Activated CD8-positive, alpha-beta T cell treated with anti-CD3 and anti-CD28 coated beads, Interleukin-2, amount 10 ng/mL, durations not matched to agents 7 days and 5 days (primary cell): ENCODE results near the gene CDKAL1. TPM values are rescaled to one million over a fixed set of nuclear protein-coding genes. Genes with fewer than 3 reads are reported as not detected.
A peak's percentile ranks its signal among the peaks of the same experiment; 100 is the strongest.

ENCODE experiments used
- ATAC-seq: fragments of 150-1000 bp; cut with Tn5 transposase; one replicate; pipeline ENCODE4 v1.10.0; 2021; ENCODE audit warnings: moderate library complexity
- CTCF ChIA-PET: fragments of 350-600 bp; sonication (Branson Sonifier 250); formaldehyde crosslinking; loops from one replicate; lab custom pipeline; 2021; ENCODE audit warnings: antibody characterized with exemption; lab: Charles Lee
- POLR2A ChIA-PET: fragments of 350-600 bp; sonication (Branson Sonifier 250); formaldehyde crosslinking; loops from one replicate; lab custom pipeline; 2021; ENCODE audit warnings: antibody characterized with exemption; lab: Charles Lee
- DNase-seq: peaks from one replicate; pipeline ENCODE4 v3.0.0-alpha.2; 2020
- H3K27ac Mint-ChIP-seq: one replicate; pipeline ENCODE4 v1.8.0; 2021; ENCODE audit warnings: mild to moderate bottlenecking, mixed read lengths
- H3K27me3 Mint-ChIP-seq: one replicate; pipeline ENCODE4 v1.8.0; 2021; ENCODE audit warnings: low read depth, mixed read lengths
- H3K36me3 Mint-ChIP-seq: one replicate; pipeline ENCODE4 v1.8.0; 2021; ENCODE audit warnings: low read depth, mixed read lengths
- H3K4me1 Mint-ChIP-seq: one replicate; pipeline ENCODE4 v1.8.0; 2021; ENCODE audit warnings: low read depth, mixed read lengths
- H3K4me3 Mint-ChIP-seq: one replicate; pipeline ENCODE4 v1.8.0; 2021; ENCODE audit warnings: mild to moderate bottlenecking, mixed read lengths
- H3K9me3 Mint-ChIP-seq: one replicate; pipeline ENCODE4 v1.8.0; 2022; ENCODE audit warnings: mixed read lengths; ENCODE audit not compliant: insufficient read depth
- total RNA-seq, 2 experiments: library from RNA; stranded (reverse); gene quantifications; one replicate each; pipeline ENCODE4 v1.2.3, GENCODE V29; 2021

The CDKAL1 gene
- total RNA-seq, 2 experiments from 2014 or later, result 24.3 to 25.2 TPM

- no peak overlapping the region for H3K27ac Mint-ChIP-seq
- ChIA-PET POLR2A (no interaction called here), CTCF (interaction anchor here (1.1 kb wide), 1 partner anchor 325 kb away, joined by 3 read pairs; no protein-coding TSS in a partner anchor)
- no peaks in the 10 kb centered on the region for H3K27me3 Mint-ChIP-seq
- H3K4me3 Mint-ChIP-seq, result no peak overlapping the region
- H3K36me3 Mint-ChIP-seq, result peaks cover 14% of the 10 kb centered on the region
- DNase-seq (no peak), ATAC-seq (no peak)
- H3K9me3 Mint-ChIP-seq, result no peaks in the 10 kb centered on the region
- H3K4me1 Mint-ChIP-seq, result peaks cover 10% of the 10 kb centered on the region
Measured at GRCh38 chr6:20623761-20624160, 89.5 kb downstream of the CDKAL1 start.

GRCh38 chr6:20626165-20626564 is 91.9 kb downstream of the CDKAL1 start:
- Mint-ChIP-seq H3K27ac (no peak overlapping the region), H3K27me3 (no peaks in the 10 kb centered on the region), H3K4me1 (peaks cover 10% of the 10 kb centered on the region), H3K36me3 (peaks cover 9% of the 10 kb centered on the region), H3K9me3 (no peaks in the 10 kb centered on the region), H3K4me3 (no peak overlapping the region)
- no peak for DNase-seq
- POLR2A ChIA-PET, result no interaction called here
- ATAC-seq, result no peak
- CTCF ChIA-PET, result no interaction called here

- H3K4me1 Mint-ChIP-seq, result peaks cover 20% of the 10 kb centered on the region
- peaks cover 10% of the 10 kb centered on the region for H3K36me3 Mint-ChIP-seq
- ATAC-seq, result no peak
- no peaks in the 10 kb centered on the region for H3K27me3 Mint-ChIP-seq
- H3K9me3 Mint-ChIP-seq, result no peaks in the 10 kb centered on the region
- H3K27ac Mint-ChIP-seq, result no peak overlapping the region
- ChIA-PET POLR2A (no interaction called here), CTCF (no interaction called here)
- no peak overlapping the region for H3K4me3 Mint-ChIP-seq
- no peak for DNase-seq
Measured at GRCh38 chr6:20629509-20629908, 95.3 kb downstream of the CDKAL1 start.

DNA sequence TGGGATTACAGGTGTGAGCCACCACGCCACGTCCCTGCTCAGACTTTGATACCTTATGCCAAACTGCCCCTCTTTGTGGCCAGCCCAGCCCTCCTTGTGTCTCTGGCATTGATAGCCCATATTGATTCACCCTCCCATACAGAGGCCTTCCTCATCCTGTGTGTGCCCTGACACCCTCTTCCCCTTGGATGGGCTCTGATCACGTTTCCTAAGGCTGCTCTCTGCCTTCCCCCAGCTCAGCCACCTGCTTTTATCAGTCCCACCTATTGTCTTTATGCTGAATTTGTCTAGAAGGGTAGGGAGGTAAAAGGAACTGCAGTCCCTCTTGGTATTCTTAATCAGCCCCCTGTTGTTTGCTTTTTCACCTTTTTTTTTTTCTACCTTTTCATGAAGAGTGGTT is 95.9 kb downstream of the CDKAL1 start:
- Mint-ChIP-seq H3K9me3 (no peaks in the 10 kb centered on the region), H3K36me3 (peaks cover 9% of the 10 kb centered on the region), H3K4me3 (no peak overlapping the region), H3K27me3 (no peaks in the 10 kb centered on the region), H3K4me1 (peaks cover 16% of the 10 kb centered on the region), H3K27ac (no peak overlapping the region)
- ATAC-seq (no peak), DNase-seq (no peak)
- POLR2A ChIA-PET, result no interaction called here
- CTCF ChIA-PET, result no interaction called here

- Mint-ChIP-seq H3K36me3 (peaks cover 10% of the 10 kb centered on the region), H3K27me3 (no peaks in the 10 kb centered on the region), H3K4me1 (peaks cover 16% of the 10 kb centered on the region), H3K9me3 (no peaks in the 10 kb centered on the region), H3K27ac (no peak overlapping the region), H3K4me3 (no peak overlapping the region)
- ATAC-seq (no peak), DNase-seq (no peak)
- ChIA-PET CTCF (no interaction called here), POLR2A (no interaction called here)
Measured at GRCh38 chr6:20630617-20631548, 96.6 kb downstream of the CDKAL1 start.

DNA sequence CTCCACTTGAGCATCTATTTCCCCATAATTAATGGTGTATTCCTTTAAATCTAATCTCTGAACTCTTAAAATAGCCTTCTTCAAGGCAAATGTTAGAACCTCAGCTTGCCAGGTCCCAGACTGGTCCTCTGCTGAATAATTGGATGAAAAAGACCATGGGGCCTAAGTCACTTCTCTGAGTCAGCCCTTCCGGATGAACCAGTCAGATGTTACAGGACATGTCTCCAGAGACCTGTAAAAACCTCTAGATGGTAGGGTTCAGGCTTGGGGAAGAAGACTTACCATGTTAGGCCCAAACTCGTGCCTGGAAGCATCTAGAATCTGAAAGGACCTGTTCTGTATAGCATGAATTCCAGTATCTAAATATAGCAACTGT is 97.3 kb downstream of the CDKAL1 start:
- Mint-ChIP-seq H3K4me1 (peaks cover 16% of the 10 kb centered on the region), H3K4me3 (no peak overlapping the region), H3K36me3 (peaks cover 16% of the 10 kb centered on the region), H3K9me3 (no peaks in the 10 kb centered on the region), H3K27me3 (no peaks in the 10 kb centered on the region), H3K27ac (no peak overlapping the region)
- ChIA-PET CTCF (no interaction called here), POLR2A (interaction anchor here (0.6 kb wide), 1 partner anchor 205 kb away, joined by 3 read pairs; no protein-coding TSS in a partner anchor)
- ATAC-seq, result no peak
- DNase-seq, result no peak

DNA sequence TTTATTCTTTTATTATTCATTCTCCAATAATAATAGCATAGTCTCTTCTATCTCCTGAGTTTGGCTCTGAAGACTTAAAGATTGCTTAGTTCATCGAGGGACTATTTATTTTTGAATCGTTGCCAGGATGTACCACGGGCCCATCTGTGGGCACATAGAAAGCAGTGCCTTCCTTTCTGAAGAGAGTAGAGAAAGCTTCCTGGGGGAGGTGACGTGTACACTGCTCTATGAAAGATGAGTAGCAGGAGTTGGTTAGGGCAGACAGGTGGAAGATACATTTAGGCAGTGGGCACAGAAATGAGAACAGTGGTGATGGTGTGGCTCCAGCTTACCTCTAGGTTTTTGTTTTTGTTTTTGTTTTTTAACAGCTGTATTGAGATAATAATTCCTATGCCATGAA is 98.4 kb downstream of the CDKAL1 start:
- ChIA-PET CTCF (interaction anchor here (0.6 kb wide), 1 partner anchor 203 kb away, joined by 3 read pairs; no protein-coding TSS in a partner anchor), POLR2A (no interaction called here)
- H3K9me3 Mint-ChIP-seq, result no peaks in the 10 kb centered on the region
- no peaks in the 10 kb centered on the region for H3K27me3 Mint-ChIP-seq
- H3K36me3 Mint-ChIP-seq, result peaks cover 17% of the 10 kb centered on the region
- peak; percentile 24 for DNase-seq
- H3K4me3 Mint-ChIP-seq, result no peak overlapping the region
- peak; percentile 55 for ATAC-seq
- peaks cover 16% of the 10 kb centered on the region for H3K4me1 Mint-ChIP-seq
- no peak overlapping the region for H3K27ac Mint-ChIP-seq

- DNase-seq, result no peak
- Mint-ChIP-seq H3K4me1 (peaks cover 16% of the 10 kb centered on the region), H3K27ac (no peak overlapping the region), H3K4me3 (no peak overlapping the region), H3K27me3 (no peaks in the 10 kb centered on the region), H3K9me3 (no peaks in the 10 kb centered on the region), H3K36me3 (peaks cover 17% of the 10 kb centered on the region)
- ChIA-PET POLR2A (no interaction called here), CTCF (no interaction called here)
- ATAC-seq, result no peak
Measured at GRCh38 chr6:20633566-20634340, 99.5 kb downstream of the CDKAL1 start.

DNA sequence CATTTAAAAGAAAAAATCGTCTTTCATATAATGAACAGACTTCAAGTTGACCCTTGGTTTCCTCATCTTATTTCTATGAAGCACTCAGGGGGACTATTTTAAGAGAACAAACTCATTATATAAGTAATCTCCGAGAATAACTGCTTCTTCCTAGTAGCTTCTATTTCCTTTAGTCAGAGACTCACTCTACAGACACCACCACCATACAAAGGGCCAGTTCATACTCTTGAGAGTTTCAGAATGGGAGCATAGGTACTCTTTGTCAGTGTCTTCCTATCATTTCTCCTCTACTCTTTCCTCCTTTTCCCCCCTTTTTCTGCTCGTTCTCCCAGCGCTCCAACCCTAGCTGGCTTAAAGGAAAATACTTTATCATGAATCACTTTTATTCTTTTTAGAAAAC is 104.9 kb downstream of the CDKAL1 start:
- ChIA-PET POLR2A (no interaction called here), CTCF (no interaction called here)
- no peak for DNase-seq
- Mint-ChIP-seq H3K27ac (no peak overlapping the region), H3K36me3 (peaks cover 16% of the 10 kb centered on the region), H3K4me3 (no peak overlapping the region), H3K27me3 (no peaks in the 10 kb centered on the region), H3K9me3 (no peaks in the 10 kb centered on the region), H3K4me1 (no peaks in the 10 kb centered on the region)
- no peak for ATAC-seq

DNA sequence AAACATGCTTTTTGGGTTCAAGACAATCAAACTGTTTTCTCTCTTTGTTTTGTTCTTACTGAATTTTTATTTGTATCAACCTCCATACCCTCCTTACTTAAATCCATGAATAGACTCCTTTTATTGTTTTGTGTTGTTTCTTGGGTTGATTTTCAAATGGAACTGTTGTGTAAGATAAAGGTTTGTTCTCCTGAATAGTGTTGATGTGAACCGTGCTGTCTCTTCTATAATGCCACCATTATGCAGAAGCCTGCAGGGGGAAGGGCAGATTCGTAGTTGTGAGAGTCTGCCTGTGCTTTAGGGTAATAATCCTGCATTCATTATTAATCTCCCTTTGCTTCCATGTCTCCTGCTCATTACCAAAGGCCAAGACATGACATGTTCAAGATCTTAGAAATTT is 105.9 kb downstream of the CDKAL1 start:
- Mint-ChIP-seq H3K4me1 (no peaks in the 10 kb centered on the region), H3K9me3 (no peaks in the 10 kb centered on the region), H3K27me3 (no peaks in the 10 kb centered on the region), H3K27ac (no peak overlapping the region), H3K4me3 (no peak overlapping the region), H3K36me3 (peaks cover 18% of the 10 kb centered on the region)
- DNase-seq (no peak), ATAC-seq (no peak)
- CTCF ChIA-PET, result no interaction called here
- POLR2A ChIA-PET, result no interaction called here

DNA sequence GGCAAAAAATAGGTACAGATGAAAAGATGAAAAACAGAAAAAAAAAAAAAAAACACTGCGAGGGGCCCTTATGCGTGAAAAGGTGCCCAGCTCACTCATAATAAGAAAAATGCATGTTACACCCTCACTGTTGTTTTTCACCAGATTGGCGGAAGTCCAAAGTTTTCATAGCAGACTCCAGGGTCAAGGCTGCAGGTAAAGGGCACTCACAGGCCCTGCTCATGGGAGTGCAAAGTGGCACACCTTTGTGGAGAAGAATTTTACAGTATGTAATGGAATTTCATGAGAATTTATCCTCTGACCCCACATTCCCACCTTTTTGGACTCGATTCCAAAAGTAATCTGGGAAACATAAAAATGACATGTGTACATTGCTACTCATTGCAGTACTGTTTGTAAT is 108.2 kb downstream of the CDKAL1 start:
- Mint-ChIP-seq H3K27me3 (no peaks in the 10 kb centered on the region), H3K36me3 (peaks cover 13% of the 10 kb centered on the region), H3K4me3 (no peak overlapping the region), H3K9me3 (no peaks in the 10 kb centered on the region), H3K27ac (no peak overlapping the region), H3K4me1 (peaks cover 2% of the 10 kb centered on the region)
- POLR2A ChIA-PET, result no interaction called here
- DNase-seq, result no peak
- no peak for ATAC-seq
- CTCF ChIA-PET, result no interaction called here
